CD4-positive, alpha-beta T cell treated with Interleukin-4 for 4 hours (primary cell): ENCODE measurements around the gene USP32.
"Not testable (repeated sequence)": the region's sequence is repeated elsewhere in the genome, so short reads cannot be mapped to it uniquely, and the experiment has no call there.

Experiments
- DNase-seq: peaks from one replicate; pipeline ENCODE4 v3.0.0-alpha.2; 2020

The USP32 gene

DNA sequence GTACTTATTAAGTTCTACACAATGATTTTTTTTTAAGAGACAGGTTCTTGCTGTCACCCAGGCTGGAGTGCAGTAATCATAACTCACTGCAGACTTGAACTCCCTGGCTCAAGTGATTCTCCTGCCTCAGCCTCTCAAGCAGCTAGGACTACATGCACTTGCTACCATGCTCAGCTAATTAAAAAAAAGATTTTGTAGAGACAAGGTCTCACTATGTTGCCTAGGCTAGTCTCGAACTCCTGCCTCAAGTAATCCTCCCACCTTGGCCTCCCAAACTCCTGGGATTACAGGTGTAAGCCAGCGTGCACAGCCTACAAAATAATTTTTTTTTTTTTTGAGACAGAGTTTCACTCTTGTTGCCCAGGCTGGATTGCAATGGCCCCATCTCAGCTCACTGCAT, 22.2 kb downstream of the USP32 start:
- no peak for DNase-seq

DNA sequence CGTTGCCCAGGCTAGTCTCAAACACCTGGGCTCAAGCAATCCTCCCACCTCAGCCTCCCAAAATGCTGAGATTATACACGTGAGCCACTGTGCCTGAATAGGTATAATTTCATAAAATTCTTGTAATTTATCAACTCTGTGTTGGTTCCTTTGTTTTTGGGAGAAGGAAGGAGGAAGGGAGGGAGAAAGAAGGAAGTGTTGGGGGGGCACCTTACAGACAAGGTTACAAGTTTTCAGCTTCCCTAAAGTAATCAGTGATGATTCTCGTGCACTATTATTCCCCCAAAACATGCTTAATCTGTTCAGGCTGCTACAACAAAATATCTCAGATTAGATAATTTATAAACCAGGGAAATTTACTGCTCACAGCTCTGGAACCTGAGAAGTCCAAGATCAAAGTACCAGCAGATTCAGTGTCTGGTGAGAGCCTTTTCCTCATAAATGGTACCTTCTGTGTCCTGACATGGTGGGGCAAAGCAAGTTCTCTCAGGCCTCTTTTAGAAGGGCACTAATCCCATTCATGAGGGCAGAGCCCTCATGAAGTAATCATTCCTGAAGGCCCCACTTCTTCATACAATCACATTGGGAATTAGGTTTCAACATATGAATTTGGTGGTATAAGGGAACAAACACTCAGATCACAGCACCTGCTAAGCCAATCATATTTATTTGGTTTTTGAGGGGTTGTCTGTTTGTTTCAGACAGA, 28.1 kb downstream of the USP32 start:
- no peak for DNase-seq

DNA sequence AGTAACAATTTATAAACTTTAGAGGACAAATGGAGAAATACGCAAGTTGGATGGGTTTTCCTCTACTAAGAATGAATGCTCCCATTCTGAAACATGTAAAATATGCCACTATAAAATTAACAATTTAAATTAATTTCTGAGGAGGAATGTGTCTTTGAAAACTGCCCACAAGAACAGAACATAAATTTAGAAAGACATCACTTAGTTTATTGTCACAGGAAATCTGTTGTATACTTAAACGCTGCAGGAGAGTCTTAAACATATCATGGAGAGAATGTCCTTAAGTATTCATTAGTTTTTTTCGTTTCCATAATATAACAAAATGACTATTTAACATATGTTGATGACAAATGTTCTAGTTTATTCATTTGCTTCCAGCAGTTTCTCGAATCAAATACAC, 29.6 kb downstream of the USP32 start:
- DNase-seq = no peak

DNA sequence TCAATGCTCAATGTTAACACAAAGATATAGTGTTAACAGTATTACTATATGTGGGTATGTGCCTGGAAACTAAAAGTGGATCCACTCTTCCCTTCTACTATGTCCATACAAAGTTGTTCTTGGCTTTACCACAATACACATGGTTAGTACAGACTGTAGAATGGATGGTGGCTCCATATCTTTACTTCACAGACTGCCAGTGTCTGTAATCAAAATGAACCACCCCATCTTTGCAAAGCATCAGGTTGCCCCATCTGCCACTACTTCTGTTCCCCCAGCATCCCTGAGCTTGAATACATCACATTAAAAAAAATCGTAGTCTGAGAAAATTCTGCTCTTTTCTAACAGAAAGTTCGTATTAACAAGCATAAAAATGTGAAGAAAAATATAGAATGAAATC, 30.0 kb downstream of the USP32 start:
- DNase-seq = no peak

DNA sequence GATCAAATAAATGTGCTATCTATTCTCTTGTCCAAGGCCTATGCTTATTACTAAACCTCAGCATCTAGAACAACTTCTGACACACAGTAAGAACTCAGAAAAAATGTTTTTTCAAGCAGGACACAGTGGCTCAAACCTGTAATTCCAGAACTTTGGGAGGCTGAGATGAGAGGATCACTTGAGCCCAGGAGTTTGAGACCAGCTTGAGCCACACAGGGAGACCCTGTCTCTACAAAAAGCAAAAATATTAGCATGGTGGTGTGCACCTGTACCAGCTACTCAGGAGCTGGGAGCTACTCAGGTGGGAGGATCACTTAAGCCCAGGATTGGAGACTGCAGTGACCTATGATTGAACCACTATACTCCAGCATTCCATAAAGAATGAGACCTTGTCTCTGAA, 32.5 kb downstream of the USP32 start:
- no peak for DNase-seq

DNA sequence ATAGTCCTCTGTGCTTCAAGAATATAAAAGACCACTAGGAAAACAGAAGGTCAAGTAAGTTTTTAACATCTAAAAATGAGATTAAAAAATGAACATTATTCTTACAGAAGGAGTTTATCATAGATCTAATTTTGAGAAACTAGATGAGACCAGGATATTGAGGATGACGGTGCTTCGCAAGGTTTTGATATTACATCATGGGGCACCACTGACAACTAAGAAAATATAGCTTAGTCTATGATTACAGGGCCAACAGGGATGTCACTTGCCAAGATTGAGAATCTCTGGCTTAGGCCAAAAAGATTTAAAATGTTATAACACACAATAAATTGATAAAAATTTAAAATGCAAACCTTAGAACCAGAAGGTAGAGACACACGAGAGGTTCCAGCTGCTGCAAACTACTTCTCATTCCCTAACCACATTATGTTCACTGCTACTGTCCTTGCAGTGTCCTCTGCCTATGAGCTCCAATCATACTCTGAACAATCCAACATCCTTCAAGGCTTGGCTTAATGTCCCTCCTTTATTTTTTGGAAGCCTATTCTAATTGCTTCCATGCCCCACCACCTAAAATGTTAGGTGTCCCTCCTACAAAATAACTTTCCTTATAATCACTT, 33.2 kb downstream of the USP32 start:
- no peak for DNase-seq

DNA sequence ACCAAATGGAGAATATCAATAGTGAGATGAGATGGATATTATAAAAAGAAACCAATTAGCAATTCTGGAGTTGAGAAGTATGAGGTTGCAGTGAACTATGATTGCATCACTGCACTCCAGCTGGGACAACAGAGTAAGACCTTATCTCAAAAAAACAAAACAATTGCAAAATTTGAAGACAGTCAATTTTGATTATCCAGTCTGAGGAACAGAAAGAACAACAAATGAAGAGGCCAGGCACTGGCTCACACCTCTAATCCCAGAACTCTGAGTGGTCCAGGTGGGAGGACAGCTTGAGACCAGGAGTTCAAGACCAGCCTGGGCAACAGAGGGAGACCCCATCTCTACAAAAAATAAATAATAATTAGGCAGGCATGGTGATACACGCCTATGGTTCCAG, 35.0 kb downstream of the USP32 start:
- DNase-seq = no peak

DNA sequence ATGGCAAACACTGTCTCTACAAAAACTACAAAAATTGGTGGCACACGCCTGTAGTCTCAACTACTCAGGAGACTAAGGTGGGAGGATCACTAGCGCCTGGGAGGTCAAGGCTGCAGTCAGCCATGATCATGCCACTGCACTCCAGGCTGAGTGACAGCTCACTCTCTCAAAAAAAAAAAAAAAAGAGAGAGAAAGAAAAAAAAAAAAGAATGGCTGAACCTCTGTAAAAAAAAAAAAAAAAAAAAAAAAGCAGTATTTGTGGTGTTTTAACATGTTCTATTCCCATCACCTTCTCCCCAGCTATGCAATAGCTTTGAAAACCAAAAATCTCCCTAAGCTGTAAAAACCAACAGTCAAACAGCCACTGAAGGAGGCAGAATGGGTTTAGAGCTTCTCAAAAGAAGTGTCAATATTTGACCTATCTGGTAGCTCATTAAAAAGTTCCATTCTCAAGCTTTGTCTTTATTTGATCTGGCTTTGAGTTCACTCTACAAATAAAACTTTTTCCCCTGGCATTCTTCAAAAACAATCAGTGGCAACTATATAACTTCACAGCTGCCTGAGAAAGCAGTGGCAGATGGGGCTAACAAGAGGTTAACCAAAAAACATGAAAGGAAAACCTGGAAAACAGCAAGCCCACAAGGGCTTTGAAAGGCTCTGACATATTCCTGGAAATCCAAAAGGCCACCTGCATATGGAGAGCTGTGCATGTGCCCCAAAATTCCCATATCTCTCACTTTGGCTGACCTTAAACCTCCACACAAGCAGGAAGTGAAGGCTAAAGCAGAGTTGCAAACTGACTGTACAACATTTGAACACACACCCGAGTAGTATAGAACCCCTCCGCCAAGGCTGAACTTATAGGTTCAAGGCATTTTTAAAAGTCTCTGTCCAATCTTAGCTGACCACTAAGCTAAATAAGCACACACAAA, 36.0 kb downstream of the USP32 start:
- no peak for DNase-seq

DNA sequence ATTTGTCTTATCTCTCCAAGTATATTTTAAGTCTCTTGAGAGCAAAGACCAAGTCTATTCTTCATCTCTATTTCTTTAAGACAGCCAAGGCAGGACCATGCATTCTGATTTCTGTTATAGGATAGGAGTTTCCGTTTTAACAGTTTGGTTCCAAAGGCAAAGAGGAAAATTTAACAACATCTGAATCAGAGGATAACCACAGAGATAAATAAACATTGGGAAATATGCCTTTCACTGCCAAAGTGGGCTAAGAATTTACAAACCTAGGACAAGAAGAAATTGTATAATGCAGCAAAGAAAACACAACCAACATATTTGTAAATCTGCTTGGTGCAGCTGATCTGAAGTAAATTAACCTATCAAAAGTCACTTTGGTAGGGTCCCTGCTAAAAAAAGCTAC, 37.7 kb downstream of the USP32 start:
- DNase-seq = no peak

DNA sequence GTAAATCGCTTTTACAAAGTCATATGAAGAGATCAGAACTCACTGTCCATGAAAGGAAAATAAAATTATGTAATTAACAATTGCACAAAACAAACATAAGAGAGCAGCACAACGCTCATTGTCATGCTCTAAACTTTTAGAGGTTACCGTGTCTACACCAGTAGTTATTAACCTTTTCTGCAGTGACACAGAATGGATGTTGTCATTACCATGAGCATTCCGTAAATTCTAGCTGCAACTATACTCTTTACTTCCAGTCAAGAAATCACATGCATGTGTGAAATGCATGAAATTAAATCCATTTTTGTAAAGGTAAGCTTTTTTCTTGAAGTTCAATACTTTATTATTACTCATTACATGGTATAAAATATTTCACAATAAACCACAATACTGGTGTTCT, 38.2 kb downstream of the USP32 start:
- no peak for DNase-seq

DNA sequence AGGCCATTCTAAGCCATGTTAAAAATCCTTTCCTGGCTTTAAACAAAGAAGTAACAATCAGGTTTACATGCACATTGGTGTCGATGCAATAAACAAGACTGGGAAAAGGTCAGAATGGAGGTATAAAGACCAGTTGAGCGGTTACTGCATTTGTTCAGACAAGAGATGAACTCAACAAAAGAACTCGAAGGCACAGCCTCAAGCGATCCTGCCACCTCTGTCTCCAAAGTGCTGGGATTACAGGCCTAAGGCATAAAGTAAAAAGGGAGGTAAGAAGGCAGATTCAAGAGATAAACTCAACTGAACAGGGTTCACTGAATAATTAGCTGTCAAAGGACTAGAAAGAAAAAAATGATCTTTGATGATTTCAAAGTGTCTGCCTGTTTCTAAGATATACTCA, 39.4 kb downstream of the USP32 start:
- no peak for DNase-seq

DNA sequence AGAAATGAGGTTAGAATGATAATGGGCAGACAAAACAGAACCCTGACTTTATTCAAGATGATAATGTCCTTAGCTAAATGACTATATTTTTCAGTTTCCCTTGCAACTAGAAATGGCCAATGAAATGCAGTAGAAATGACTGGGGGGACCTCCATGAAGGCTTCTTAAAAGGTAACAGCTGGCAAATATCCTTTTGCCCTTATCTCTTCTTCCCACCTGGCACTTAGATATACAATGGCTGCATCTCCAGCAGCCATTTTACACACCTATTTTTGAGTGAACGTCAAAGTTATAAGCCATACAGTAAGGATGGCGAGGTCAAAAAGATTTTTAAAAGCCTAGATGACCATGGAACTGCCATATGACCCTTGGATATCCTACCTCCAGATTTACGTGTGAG, 39.9 kb downstream of the USP32 start:
- no peak for DNase-seq

DNA sequence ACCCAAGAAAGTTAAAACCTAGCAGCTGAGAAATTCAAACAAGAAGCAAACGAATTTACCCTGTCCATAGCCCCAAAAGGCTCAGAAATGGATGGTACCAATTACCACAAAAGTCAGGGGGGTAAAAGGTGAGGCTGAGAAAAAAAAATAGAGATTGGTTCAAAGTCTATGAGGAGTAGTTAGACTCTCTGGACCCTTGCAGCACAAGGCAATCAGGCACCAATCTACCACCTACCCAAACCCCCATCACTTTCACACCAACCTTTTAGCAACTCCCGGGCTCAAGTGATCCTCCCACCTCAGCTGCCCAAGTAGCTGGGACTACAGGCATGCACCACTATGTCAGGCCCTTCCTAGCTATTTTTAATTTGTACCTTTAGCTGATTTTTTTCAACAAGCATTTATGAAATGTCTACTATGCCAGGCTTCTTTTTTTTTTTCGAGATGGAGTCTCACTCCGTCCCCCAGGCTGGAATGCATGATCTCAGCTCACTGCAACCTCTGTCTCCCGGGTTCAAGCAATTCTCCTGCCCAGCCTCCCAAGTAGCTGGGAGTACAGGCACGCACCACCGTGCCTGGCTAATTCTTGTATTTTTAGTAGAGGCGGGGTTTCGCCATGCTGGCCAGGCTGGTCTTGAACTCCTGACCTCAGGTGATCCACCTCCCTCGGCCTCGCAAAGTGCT, 40.8 kb downstream of the USP32 start:
- no peak for DNase-seq

DNA sequence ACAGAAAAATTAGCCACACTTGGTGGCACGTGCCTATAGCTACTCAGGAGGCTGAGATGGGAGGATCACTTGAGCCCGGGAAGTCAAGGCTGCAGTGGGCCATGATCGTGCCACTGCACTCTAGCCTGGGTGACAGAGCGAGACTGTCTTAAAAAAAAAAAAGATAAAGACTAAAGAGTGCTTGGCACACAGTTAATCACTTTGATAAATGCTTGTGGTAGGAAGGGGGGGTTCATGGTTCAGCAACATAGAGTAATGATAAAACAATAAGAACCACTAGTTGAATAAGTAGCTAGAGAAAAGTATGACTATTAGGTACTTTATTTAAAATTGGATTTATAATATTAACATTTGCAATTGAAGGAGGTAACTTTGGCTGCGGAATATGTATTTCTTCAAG, 43.3 kb downstream of the USP32 start:
- DNase-seq = no peak

DNA sequence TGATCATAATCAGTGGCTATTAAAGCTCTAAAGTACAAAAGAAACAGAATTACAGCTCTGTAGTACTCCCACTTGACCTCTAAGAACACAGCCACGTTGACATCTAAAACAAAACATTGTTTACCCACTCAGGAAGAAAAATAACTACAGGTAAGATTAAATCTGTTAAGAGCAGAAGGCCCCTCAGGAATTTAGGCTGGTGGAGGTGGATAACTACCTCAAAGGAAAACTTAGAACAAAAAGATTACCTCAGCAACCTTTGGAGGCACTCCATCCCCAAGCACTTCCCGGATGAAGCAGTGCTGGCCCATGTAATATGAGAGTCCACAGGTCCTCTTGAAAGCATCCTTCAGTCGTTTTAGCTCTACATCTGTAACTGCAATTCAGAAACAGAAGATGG, 46.7 kb downstream of the USP32 start:
- DNase-seq = no peak

DNA sequence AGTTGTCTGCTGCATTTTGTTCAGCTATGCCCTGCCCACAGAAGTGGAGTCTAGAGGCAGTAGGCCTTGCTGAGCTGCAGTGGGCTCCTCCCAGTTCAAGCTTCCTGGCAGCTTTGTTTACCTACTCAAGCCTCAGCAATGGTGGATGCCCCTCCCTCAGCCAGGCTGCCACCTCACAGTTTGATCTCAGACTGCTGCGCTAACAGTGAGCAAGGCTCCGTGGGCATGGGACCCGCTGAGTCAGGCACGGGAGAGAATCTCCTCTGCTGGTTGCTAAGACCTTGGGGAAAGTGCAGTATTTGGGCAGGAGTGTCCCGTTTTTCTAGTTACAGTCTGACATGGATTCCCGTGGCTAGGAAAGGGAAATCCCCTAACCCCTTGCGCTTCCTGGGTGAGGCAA, 49.4 kb downstream of the USP32 start:
- not testable (repeated sequence) for DNase-seq

DNA sequence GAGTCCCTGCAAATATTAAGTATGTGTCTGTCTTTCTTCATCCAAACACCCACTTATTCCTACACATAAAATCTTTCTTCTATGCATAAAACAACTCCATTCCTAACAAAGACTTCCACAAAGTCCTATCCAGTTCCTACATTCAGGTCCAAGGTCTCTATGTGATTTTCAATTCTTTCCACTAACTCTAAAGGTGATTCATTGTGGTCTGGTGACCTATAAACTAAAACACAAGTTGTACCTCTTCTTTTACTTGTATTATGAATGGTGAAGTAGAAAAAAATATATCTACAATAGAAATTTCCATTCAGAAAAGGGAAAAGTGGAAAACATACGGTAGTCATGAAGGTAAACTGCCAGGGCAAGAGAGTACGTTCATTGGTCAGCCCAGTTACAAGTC, 56.6 kb downstream of the USP32 start:
- DNase-seq = no peak

DNA sequence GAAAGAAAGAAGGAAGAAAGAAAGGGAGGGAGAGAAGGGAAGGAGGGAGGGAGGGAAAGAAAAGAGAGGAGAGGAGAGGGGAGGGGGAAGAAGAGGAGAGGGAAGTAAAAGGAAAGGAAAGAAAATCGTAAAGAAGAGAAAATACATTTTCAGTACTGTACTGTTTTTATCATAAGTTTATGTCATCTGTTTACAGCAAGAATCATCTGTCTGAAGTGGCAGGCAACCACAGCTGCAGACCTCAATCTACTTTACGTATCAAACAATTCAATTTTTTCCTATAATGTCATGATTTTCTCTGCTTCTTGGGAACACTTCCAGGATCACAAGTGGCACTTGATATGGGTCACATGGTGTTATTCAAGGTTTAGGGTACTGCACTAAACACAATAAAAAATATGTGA, 58.3 kb downstream of the USP32 start:
- no peak for DNase-seq

DNA sequence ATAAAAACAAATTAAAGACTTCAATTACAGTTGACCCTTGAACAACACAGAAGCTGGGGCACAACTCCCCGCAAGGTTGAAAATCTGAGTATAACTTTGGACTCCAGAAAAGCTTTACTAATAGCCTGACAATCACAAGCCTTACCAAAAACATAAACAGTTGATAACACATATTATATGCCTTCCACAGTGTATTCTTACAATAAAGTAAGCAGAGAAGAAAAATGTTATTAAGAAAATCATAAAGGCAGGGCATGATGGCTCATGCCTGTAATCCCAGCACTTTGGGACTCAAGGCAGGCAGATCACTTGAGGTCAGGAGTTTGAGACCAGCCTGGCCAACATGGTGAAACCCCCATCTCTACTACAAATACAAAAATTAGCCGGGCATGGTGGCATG, 58.9 kb downstream of the USP32 start:
- not testable (repeated sequence) for DNase-seq

DNA sequence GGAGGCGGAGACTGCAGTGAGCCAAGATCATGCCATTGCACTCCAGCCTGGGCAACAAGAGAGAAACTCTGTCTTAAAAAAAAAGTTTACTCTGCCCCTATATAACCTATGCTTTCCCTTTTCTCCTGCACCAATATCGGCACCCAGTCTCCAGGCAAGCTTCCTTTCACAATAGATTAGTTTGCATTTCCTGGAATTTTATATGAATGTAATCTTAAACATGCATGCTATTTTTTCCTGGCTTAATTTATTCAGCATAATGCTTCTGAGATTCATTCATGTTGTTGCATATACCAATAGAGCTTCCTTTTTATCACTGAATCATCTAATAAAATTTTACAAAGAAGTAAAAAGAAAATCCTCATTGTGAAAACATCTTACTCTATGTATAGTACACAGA, 59.4 kb downstream of the USP32 start:
- DNase-seq = no peak

DNA sequence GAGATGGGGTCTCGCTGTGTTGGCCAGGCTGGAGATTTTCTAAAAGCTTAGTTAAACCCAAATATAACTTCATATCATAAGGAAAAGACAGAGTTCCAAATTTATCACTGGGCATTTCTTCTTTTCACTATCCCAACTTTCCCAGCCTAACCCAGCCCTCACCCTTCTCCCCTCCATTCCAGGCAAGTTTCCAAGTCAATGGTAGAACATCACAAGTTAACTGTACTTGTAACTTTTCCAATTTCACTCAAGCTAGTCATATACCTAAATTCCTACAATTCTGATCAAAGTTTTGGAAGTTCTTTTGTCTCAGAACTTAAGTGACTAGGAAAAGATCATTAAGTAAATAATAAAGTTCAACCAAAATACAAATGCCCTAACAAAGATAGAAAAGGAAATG, 61.2 kb downstream of the USP32 start:
- no peak for DNase-seq

DNA sequence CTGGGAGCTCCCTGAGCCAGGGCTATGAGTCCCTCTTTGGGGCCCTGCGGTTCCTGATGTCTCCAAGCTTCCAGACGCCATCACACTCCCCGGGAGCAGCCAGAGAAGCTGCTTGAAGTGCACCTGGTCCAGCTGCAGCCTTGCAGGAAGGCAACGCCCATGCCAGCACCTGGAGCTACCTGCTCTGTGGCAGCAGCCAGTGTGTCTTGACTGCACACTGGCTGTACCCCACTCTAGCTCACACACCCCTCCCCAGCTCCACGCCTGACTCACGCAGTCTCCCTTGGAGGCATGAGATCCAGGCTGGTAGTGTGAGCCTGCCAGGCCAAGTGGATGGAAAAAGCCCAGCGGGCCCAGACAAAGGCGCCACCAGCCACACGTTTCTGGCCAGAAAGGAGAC, 63.3 kb downstream of the USP32 start:
- DNase-seq = no peak

DNA sequence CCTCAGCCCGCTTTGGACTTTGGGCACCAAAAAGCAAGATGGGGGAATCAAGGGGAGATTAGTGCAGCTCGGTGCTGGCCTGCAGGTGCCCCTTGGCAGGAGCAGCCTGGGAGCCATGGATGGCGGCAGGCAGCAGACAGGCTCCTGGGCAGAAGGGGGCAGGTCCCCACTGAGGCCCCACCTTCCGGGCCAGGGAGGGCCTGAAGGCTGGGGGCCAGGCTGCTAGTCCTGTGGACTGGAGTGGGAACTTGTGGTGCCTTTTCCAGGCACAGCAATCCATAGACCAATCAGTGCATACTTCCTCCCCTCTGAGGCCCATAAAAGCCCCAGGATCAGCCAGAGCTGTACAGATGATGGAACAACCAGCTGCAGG, 64.0 kb downstream of the USP32 start:
- DNase-seq = no peak
